Adrenal gland (tissue), 12 donors: ENCODE results near the gene CEP63. TPM values are rescaled to one million over a fixed set of nuclear protein-coding genes. Genes with fewer than 3 reads are reported as not detected.

ENCODE experiments used
- DNase-seq, 7 donors: peaks; one replicate each; pipeline ENCODE4 v3.0.0-alpha.2; 2019 to 2020
- H3K27ac ChIP-seq, 5 donors: fragments of 200-600 bp; sonication (generic) in 4 of 5; 1 replicate in 3 of 5; 2 replicates in 2 of 5; pipeline versions ENCODE4 v1.5.1 to v1.8.0; 2016 to 2020; ENCODE audit warnings: mild to moderate bottlenecking in 1 of 5
- H3K27me3 ChIP-seq: fragments of 200-600 bp; 2 replicates; pipeline ENCODE4 v1.8.0; 2021
- H3K36me3 ChIP-seq, 2 donors: fragments of 200-600 bp; replicated peaks in 1 of 2; 1 replicate in 1 of 2; 2 replicates in 1 of 2; pipeline versions ENCODE4 v1.5.1 to v1.8.0; 2018 to 2022
- H3K4me1 ChIP-seq, 2 donors: fragments of 200-600 bp; replicated peaks in 1 of 2; 1 replicate in 1 of 2; 2 replicates in 1 of 2; pipeline versions ENCODE4 v1.5.1 to v1.8.0; 2018 to 2021
- H3K4me3 ChIP-seq, 4 donors: fragments of 200-600 bp; sonication (generic) in 3 of 4; one replicate each; pipeline ENCODE4 v1.5.1; 2016 to 2018
- H3K9me3 ChIP-seq, 3 donors: fragments of 200-600 bp; sonication (generic) in 1 of 3; replicated peaks in 1 of 3; 1 replicate in 2 of 3; 2 replicates in 1 of 3; pipeline versions ENCODE4 v1.5.1 to v1.8.0; 2016 to 2021
- POLR2A ChIP-seq, 2 donors: fragments of 450-650 bp; IDR thresholded peaks; one replicate each; pipeline ENCODE4 v1.6.1; 2017; ENCODE audit warnings: antibody characterized with exemption in 2 of 2, mild to moderate bottlenecking in 2 of 2, moderate library complexity in 1 of 2
- WGBS, 4 donors: extraction: QIAGEN DNeasy Blood & Tissue Kit in 2 of 4; methylation state at CpG; one replicate each; pipeline versions ENCODE4 v1.1.5 to v1.1.7; 2013 to 2017; 5-methylcytosine and 5-hydroxymethylcytosine counted together
- intact Hi-C, 2 donors: fragments of 100-400 bp; cut with DNase I; formaldehyde crosslinking; loops; one replicate each; pipeline versions ENCODE4 v1.14.1 to v1.15.0; 2022 to 2023
- polyA plus RNA-seq, 3 donors: library from polyadenylated mRNA; stranded (reverse); fragments of 200-250 nt in 2 of 3; fragments of 350-450 nt in 1 of 3; fragmentation: Illumina TruSeq in 1 of 3; extraction: RNeasy Lipid Tissue Mini Kit (QIAGEN cat#74804) in 1 of 3; gene quantifications; one replicate each; pipeline ENCODE4 v1.2.3, GENCODE V29; 2013 to 2014
- total RNA-seq, 9 donors: library from RNA; depleted of rRNA in 4 of 9; stranded (reverse); fragments of >200 nt in 4 of 9; fragments of 120-200 nt in 1 of 9; fragmentation: NEBNext Ultra II Directional in 1 of 9; extraction: Animal tissue kit (Norgen Biotek cat#: 25700) in 1 of 9; gene quantifications; one replicate each; pipeline versions ENCODE4 v1.1.0 to v1.2.4, GENCODE V29; 2013 to 2023
- TF ChIP-seq, protein P1 (sequence below), 6 experiments: fragments of 450-650 bp in 4 of 6; fragments of 200-600 bp in 2 of 6; sonication (generic) in 1 of 6; IDR thresholded peaks; 1 replicate in 5 of 6; 2 replicates in 1 of 6; pipeline versions ENCODE4 v1.5.1 to v1.8.0; 2016 to 2021; ENCODE audit warnings: antibody characterized with exemption in 6 of 6, mild to moderate bottlenecking in 2 of 6, moderate library complexity in 1 of 6
- donor health status: healthy with polysubstance abuse.
- donor health status: Bipolar disorder and iron deficiency.
- donor health status: DM: yes; HTN: yes; CAD: no.
- donor health status: DM: no; HTN: no; CAD: no.
- donor health status: DM: no; HTN: no; CAD: no.
- donor health status: DM: yes; HTN: yes; CAD: no.

The CEP63 gene
- total and polyA plus RNA-seq, 12 donors = 8.8 to 43.7 (median 19.8) TPM

GRCh38 chr3:134559591-134559990 is 73.7 kb downstream of the CEP63 start:
- H3K36me3 ChIP-seq = no peaks in the 10 kb centered on the region
- intact Hi-C loops = no loop called here
- DNase-seq = no peak

GRCh38 chr3:134562055-134562454 is 76.2 kb downstream of the CEP63 start:
- 91 to 97% (median 94%) methylated on average over 4 of the region's 4 CpGs for WGBS, 4 donors
- Histone ChIP-seq H3K27me3 (no peaks in the 10 kb centered on the region), H3K36me3 (no peaks in the 10 kb centered on the region), H3K27ac (no peak overlapping the region), H3K4me3 (no peak overlapping the region), H3K4me1 (no peaks in the 10 kb centered on the region), H3K9me3 (no peaks in the 10 kb centered on the region)
- no peak for DNase-seq
- no peak for TF ChIP-seq POLR2A (IDR thresholded peaks at IDR 0.05)
- TF ChIP-seq, protein P1, sequence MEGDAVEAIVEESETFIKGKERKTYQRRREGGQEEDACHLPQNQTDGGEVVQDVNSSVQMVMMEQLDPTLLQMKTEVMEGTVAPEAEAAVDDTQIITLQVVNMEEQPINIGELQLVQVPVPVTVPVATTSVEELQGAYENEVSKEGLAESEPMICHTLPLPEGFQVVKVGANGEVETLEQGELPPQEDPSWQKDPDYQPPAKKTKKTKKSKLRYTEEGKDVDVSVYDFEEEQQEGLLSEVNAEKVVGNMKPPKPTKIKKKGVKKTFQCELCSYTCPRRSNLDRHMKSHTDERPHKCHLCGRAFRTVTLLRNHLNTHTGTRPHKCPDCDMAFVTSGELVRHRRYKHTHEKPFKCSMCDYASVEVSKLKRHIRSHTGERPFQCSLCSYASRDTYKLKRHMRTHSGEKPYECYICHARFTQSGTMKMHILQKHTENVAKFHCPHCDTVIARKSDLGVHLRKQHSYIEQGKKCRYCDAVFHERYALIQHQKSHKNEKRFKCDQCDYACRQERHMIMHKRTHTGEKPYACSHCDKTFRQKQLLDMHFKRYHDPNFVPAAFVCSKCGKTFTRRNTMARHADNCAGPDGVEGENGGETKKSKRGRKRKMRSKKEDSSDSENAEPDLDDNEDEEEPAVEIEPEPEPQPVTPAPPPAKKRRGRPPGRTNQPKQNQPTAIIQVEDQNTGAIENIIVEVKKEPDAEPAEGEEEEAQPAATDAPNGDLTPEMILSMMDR (IDR thresholded peaks at IDR 0.05) = no peak
- intact Hi-C loops = no loop called here

More at GRCh38 chr3:134559591-134559990, 73.7 kb downstream of the CEP63 start:
- Histone ChIP-seq H3K9me3 (no peaks in the 10 kb centered on the region), H3K4me3 (no peak overlapping the region), H3K27ac (no peak overlapping the region), H3K4me1 (no peaks in the 10 kb centered on the region), H3K27me3 (no peaks in the 10 kb centered on the region)
- 96 to 99% (median 99%) methylated on average over 3 of the region's 3 CpGs for WGBS, 4 donors
- TF ChIP-seq, protein P1 (IDR thresholded peaks at IDR 0.05) = no peak
- no peak for TF ChIP-seq POLR2A (IDR thresholded peaks at IDR 0.05)

DNA sequence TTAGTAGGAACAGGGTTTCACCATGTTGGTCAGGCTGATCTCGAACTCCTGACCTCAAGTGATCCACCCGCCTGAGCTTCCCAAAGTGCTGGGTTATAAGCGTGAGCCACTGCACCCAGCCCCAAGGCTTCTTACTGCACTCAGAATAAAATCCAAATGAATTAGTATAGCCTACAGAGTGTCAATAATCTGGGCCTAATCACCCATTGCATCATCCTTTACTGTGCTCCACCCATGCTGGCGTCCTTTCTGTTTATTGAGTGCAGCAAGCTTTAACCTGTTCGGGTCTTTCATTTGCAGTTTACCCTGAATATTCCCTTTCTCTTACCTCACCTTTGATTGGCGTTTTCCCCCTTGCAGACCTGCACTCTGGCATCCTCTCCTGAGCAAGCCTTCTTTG is 77.7 kb downstream of the CEP63 start:
- Histone ChIP-seq H3K36me3 (no peaks in the 10 kb centered on the region), H3K27me3 (no peaks in the 10 kb centered on the region), H3K4me1 (no peaks in the 10 kb centered on the region), H3K9me3 (no peaks in the 10 kb centered on the region), H3K27ac (no peak overlapping the region), H3K4me3 (no peak overlapping the region)
- intact Hi-C loops = no loop called here
- no peak for TF ChIP-seq POLR2A (IDR thresholded peaks at IDR 0.05)
- TF ChIP-seq, protein P1 (IDR thresholded peaks at IDR 0.05) = no peak
- 96 to 98% (median 97%) methylated on average over 6 of the region's 6 CpGs for WGBS, 4 donors
- no peak for DNase-seq

DNA sequence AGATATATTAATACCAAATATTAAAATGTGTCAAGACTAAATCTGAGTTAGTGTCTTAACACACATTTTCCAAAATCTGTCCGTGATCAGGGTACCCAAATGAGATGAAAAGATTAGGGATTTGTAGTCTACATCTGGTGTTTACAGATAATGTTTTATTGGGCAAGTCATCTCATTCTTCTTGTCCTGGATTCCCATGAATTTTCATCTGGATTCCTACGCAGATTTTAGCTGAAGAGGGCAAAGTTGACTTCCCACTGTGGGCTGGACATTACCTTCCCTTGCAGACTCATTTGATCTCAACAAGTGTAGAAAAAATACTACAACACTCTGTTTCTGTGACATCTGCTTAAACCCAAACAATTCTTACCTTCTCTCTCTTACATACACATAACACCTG is 79.1 kb downstream of the CEP63 start:
- TF ChIP-seq, protein P1 (IDR thresholded peaks at IDR 0.05) = no peak
- Histone ChIP-seq H3K27ac (no peak overlapping the region), H3K9me3 (no peaks in the 10 kb centered on the region), H3K4me3 (no peak overlapping the region), H3K4me1 (no peaks in the 10 kb centered on the region), H3K27me3 (no peaks in the 10 kb centered on the region), H3K36me3 (no peaks in the 10 kb centered on the region)
- DNase-seq = no peak
- intact Hi-C loops = no loop called here
- 92 to 96% (median 94%) methylated on average over 2 of the region's 2 CpGs for WGBS, 4 donors
